Neural progenitor cell (in vitro differentiated cells): ENCODE results near the gene IQCE. TPM values are rescaled to one million over a fixed set of nuclear protein-coding genes. Genes with fewer than 3 reads are reported as not detected.

ENCODE experiments used
- DNase-seq: peaks from one replicate; pipeline ENCODE4 v3.0.0-alpha.2; 2016; ENCODE audit warnings: low spot score
- H2AFZ ChIP-seq: fragments of 200-600 bp; sonication (generic); replicated peaks from 2 replicates; pipeline ENCODE4 v1.6.1; 2016; ENCODE audit warnings: antibody characterized with exemption
- H3F3A ChIP-seq: fragments of 200-600 bp; sonication (generic); 2 replicates; pipeline ENCODE4 v1.6.1; 2016; ENCODE audit warnings: antibody characterized with exemption, low read depth
- H3K27ac ChIP-seq: fragments of 200-600 bp; sonication (generic); 2 replicates; pipeline ENCODE4 v1.5.1; 2016; ENCODE audit warnings: mild to moderate bottlenecking
- H3K27me3 ChIP-seq: fragments of 200-600 bp; sonication (generic); 2 replicates; pipeline ENCODE4 v1.6.1; 2016; ENCODE audit warnings: mild to moderate bottlenecking, moderate library complexity
- H3K36me3 ChIP-seq: fragments of 200-600 bp; sonication (generic); 2 replicates; pipeline ENCODE4 v1.5.1; 2016
- H3K4me1 ChIP-seq: fragments of 200-600 bp; sonication (generic); 2 replicates; pipeline ENCODE4 v1.6.1; 2016; ENCODE audit warnings: mixed run types
- H3K4me2 ChIP-seq: fragments of 200-600 bp; sonication (generic); 2 replicates; pipeline ENCODE4 v1.6.1; 2016
- H3K4me3 ChIP-seq: fragments of 200-600 bp; sonication (generic); 2 replicates; pipeline ENCODE4 v1.5.1; 2016
- H3K79me2 ChIP-seq: fragments of 200-600 bp; sonication (generic); 2 replicates; pipeline ENCODE4 v1.6.1; 2016; ENCODE audit warnings: low read depth
- H3K9ac ChIP-seq: fragments of 200-600 bp; sonication (generic); 2 replicates; pipeline ENCODE4 v1.6.1; 2016
- H3K9me3 ChIP-seq: fragments of 200-600 bp; sonication (generic); 2 replicates; pipeline ENCODE4 v1.5.1; 2016; ENCODE audit warnings: low read depth
- H4K20me1 ChIP-seq: fragments of 200-600 bp; sonication (generic); 2 replicates; pipeline ENCODE4 v1.6.1; 2016; ENCODE audit warnings: low read depth
- H3K27ac Mint-ChIP-seq: 3 replicates; pipeline ENCODE4 v1.8.0; 2021; ENCODE audit warnings: mixed read lengths
- H3K27me3 Mint-ChIP-seq: 2 replicates; pipeline ENCODE4 v1.8.0; 2022; ENCODE audit warnings: low read depth, mild to moderate bottlenecking, inconsistent platforms, moderate library complexity, mixed read lengths; ENCODE audit not compliant: insufficient read depth
- H3K36me3 Mint-ChIP-seq: 3 replicates; pipeline ENCODE4 v1.8.0; 2021; ENCODE audit warnings: mixed read lengths
- H3K4me1 Mint-ChIP-seq: 3 replicates; pipeline ENCODE4 v1.8.0; 2021; ENCODE audit warnings: mixed read lengths
- H3K4me3 Mint-ChIP-seq: 3 replicates; pipeline ENCODE4 v1.8.0; 2021; ENCODE audit warnings: mild to moderate bottlenecking, moderate library complexity, mixed read lengths
- H3K9me3 Mint-ChIP-seq: 3 replicates; pipeline ENCODE4 v1.8.0; 2020; ENCODE audit warnings: mixed read lengths
- EZH2 ChIP-seq: fragments of 200-600 bp; sonication (generic); IDR thresholded peaks from 2 replicates; pipeline ENCODE4 v1.6.1; 2017; ENCODE audit warnings: antibody characterized with exemption, mild to moderate bottlenecking, moderate library complexity
- EZH2phosphoT487 ChIP-seq: fragments of 200-600 bp; sonication (generic); IDR thresholded peaks from 2 replicates; pipeline ENCODE4 v1.6.1; 2017; ENCODE audit warnings: antibody characterized with exemption
- total RNA-seq: library from RNA; depleted of rRNA; stranded (reverse); fragments of >200 nt; gene quantifications from 2 replicates; pipeline ENCODE4 v1.2.3, GENCODE V29; 2015; ENCODE audit warnings: low replicate concordance
- TF ChIP-seq, protein P1 (sequence below): fragments of 200-600 bp; sonication (generic); IDR thresholded peaks from 2 replicates; pipeline ENCODE4 v1.5.1; 2017; ENCODE audit warnings: antibody characterized with exemption, mild to moderate bottlenecking

Gene IQCE
- total RNA-seq, 1 donor from 2014 or later, result 4.6 TPM

DNA sequence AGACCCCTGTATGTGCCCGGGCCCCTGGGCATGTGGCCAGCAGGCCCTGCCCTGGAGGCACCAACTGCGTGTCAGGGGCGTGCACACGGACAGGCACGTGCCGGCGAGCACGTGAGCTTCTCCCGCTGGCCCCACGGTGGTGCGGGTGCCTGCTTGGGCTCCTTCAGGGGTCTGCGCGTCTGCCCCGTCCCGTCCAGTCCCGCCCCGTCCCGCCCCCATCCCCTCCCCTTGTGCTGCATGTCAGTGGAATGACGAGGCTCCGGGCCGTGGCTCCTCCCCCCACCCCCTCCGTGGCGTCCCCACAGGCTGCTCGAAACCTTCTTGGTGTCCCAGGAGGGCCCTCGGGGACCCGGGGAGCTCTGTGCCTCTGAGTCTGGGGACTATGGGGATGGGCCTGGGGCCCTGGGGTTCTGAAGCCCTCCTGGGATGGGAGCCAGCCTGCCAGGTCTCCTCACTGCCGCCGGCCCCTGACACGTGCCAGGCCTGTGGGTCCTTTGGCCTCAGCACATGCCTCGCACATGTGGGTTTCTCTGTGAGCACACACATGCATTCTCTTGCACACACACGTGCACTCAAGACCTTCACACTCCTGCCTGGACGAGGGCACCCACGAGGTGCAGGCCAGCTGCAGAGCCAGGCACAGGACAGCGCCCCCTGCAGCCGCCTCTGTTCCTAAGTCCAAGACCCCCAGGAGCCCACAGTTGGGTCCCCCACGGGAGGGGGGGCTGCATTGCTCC is 101.7 kb downstream of the IQCE start:
- Mint-ChIP-seq H3K27me3 (peaks cover 10% of the 10 kb centered on the region), H3K4me3 (no peak overlapping the region), H3K9me3 (no peaks in the 10 kb centered on the region), H3K4me1 (no peaks in the 10 kb centered on the region), H3K36me3 (peaks cover 6% of the 10 kb centered on the region), H3K27ac (no peak overlapping the region)
- H3K4me3 ChIP-seq, result no peak overlapping the region
- no peaks in the 10 kb centered on the region for H3K27me3 ChIP-seq
- no peak overlapping the region for H3K4me2 ChIP-seq
- TF ChIP-seq, protein P1, sequence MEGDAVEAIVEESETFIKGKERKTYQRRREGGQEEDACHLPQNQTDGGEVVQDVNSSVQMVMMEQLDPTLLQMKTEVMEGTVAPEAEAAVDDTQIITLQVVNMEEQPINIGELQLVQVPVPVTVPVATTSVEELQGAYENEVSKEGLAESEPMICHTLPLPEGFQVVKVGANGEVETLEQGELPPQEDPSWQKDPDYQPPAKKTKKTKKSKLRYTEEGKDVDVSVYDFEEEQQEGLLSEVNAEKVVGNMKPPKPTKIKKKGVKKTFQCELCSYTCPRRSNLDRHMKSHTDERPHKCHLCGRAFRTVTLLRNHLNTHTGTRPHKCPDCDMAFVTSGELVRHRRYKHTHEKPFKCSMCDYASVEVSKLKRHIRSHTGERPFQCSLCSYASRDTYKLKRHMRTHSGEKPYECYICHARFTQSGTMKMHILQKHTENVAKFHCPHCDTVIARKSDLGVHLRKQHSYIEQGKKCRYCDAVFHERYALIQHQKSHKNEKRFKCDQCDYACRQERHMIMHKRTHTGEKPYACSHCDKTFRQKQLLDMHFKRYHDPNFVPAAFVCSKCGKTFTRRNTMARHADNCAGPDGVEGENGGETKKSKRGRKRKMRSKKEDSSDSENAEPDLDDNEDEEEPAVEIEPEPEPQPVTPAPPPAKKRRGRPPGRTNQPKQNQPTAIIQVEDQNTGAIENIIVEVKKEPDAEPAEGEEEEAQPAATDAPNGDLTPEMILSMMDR, result peak; percentile 54
- no peak for TF ChIP-seq EZH2
- H3K27ac ChIP-seq, result no peak overlapping the region
- no peaks in the 10 kb centered on the region for H3K79me2 ChIP-seq
- no peaks in the 10 kb centered on the region for H3K4me1 ChIP-seq
- H4K20me1 ChIP-seq, result no peaks in the 10 kb centered on the region
- no peak overlapping the region for H3K9ac ChIP-seq
- no peaks in the 10 kb centered on the region for H3F3A ChIP-seq
- no peaks in the 10 kb centered on the region for H3K36me3 ChIP-seq
- peak; percentile 41 for DNase-seq
- H2AFZ ChIP-seq, result no peak overlapping the region
- H3K9me3 ChIP-seq, result no peaks in the 10 kb centered on the region

DNA sequence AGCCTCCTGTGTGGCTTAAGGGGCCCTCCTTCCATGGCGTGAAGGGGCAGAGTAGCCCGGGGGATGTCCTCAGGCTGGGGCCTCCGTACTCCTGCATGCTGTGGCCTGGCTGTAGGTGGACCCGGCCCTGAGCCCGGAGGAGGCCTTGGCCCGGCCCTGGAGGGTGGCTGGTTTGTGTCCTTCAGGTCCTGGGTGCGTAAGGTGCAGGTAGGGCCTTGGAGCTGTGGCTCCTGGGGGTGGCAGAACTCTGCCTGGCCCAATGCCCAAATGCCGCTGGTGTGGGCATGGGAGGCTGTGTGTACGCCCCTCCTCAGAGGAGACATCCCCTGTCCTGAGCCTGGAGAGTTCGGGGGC is 102.3 kb downstream of the IQCE start:
- H3K9me3 ChIP-seq, result no peaks in the 10 kb centered on the region
- no peaks in the 10 kb centered on the region for H3K36me3 ChIP-seq
- no peaks in the 10 kb centered on the region for H4K20me1 ChIP-seq
- no peak overlapping the region for H3K9ac ChIP-seq
- H3K4me1 Mint-ChIP-seq, result no peaks in the 10 kb centered on the region
- no peak for DNase-seq
- no peaks in the 10 kb centered on the region for H3K79me2 ChIP-seq
- peaks cover 6% of the 10 kb centered on the region for H3K36me3 Mint-ChIP-seq
- H3K4me1 ChIP-seq, result no peaks in the 10 kb centered on the region
- H3K27ac Mint-ChIP-seq, result no peak overlapping the region
- no peak overlapping the region for H3K4me3 ChIP-seq
- peaks cover 8% of the 10 kb centered on the region for H3K27me3 Mint-ChIP-seq
- TF ChIP-seq EZH2, result no peak
- no peak for TF ChIP-seq EZH2phosphoT487
- TF ChIP-seq, protein P1, result no peak
- no peaks in the 10 kb centered on the region for H3F3A ChIP-seq
- H3K27ac ChIP-seq, result no peak overlapping the region
- no peak overlapping the region for H3K4me2 ChIP-seq
- no peak overlapping the region for H3K4me3 Mint-ChIP-seq
- H3K9me3 Mint-ChIP-seq, result no peaks in the 10 kb centered on the region
- no peak overlapping the region for H2AFZ ChIP-seq
- H3K27me3 ChIP-seq, result no peaks in the 10 kb centered on the region

GRCh38 chr7:2661602-2662272 is 103.0 kb downstream of the IQCE start:
- Mint-ChIP-seq H3K9me3 (no peaks in the 10 kb centered on the region), H3K27ac (no peak overlapping the region), H3K36me3 (peaks cover 6% of the 10 kb centered on the region), H3K4me1 (no peaks in the 10 kb centered on the region), H3K27me3 (peaks cover 11% of the 10 kb centered on the region), H3K4me3 (no peak overlapping the region)
- H3K4me2 ChIP-seq, result no peak overlapping the region
- no peaks in the 10 kb centered on the region for H3K9me3 ChIP-seq
- no peak overlapping the region for H3K9ac ChIP-seq
- H3K79me2 ChIP-seq, result no peaks in the 10 kb centered on the region
- TF ChIP-seq EZH2phosphoT487, result no peak
- TF ChIP-seq, protein P1, result peak; percentile 32
- no peak overlapping the region for H2AFZ ChIP-seq
- H3K27me3 ChIP-seq, result no peaks in the 10 kb centered on the region
- no peaks in the 10 kb centered on the region for H3K4me1 ChIP-seq
- H3F3A ChIP-seq, result no peaks in the 10 kb centered on the region
- no peaks in the 10 kb centered on the region for H4K20me1 ChIP-seq
- no peaks in the 10 kb centered on the region for H3K36me3 ChIP-seq
- no peak overlapping the region for H3K27ac ChIP-seq
- DNase-seq, result no peak
- no peak overlapping the region for H3K4me3 ChIP-seq
